HEK293T (cell line): ENCODE measurements around the gene TTLL3.

Experiments used
- CTCF ChIA-PET: fragments of 350-600 bp; formaldehyde crosslinking; extraction: SDS; loops from one replicate; lab custom pipeline; 2021; ENCODE audit warnings: antibody characterized with exemption, inconsistent platforms; lab: Yijun Ruan, JAX
- POLR2A ChIA-PET: fragments of 350-600 bp; formaldehyde crosslinking; extraction: SDS; loops from one replicate; lab custom pipeline; 2020; ENCODE audit warnings: antibody characterized with exemption, inconsistent platforms; lab: Yijun Ruan, JAX
- DNase-seq: peaks from one replicate; pipeline ENCODE4 v3.0.0; 2012; ENCODE audit warnings: mixed read lengths; ENCODE audit errors: extremely low spot score
- ARNT ChIP-seq: fragments of 450-650 bp; IDR thresholded peaks from 2 replicates; pipeline ENCODE4 v1.6.1; 2017; ENCODE audit warnings: mild to moderate bottlenecking
- BHLHE40 ChIP-seq: fragments of 450-650 bp; IDR thresholded peaks from 2 replicates; pipeline ENCODE4 v1.6.1; 2016; ENCODE audit warnings: mild to moderate bottlenecking, moderate library complexity, borderline replicate concordance
- CTBP1 ChIP-seq: fragments of 450-650 bp; IDR thresholded peaks from 2 replicates; pipeline ENCODE4 v1.6.1; 2016; ENCODE audit warnings: borderline replicate concordance
- ELF4 ChIP-seq: fragments of 450-650 bp; IDR thresholded peaks from 2 replicates; pipeline ENCODE4 v1.6.1; 2017; ENCODE audit warnings: antibody characterized with exemption
- FOXA1 ChIP-seq: fragments of 450-650 bp; IDR thresholded peaks from 2 replicates; pipeline ENCODE4 v1.6.1; 2016; ENCODE audit warnings: mild to moderate bottlenecking
- FOXK2 ChIP-seq: fragments of 450-650 bp; IDR thresholded peaks from 2 replicates; pipeline ENCODE4 v1.6.1; 2016; ENCODE audit warnings: mild to moderate bottlenecking
- FOXM1 ChIP-seq: fragments of 450-650 bp; IDR thresholded peaks from 2 replicates; pipeline ENCODE4 v1.6.1; 2017; ENCODE audit warnings: mild to moderate bottlenecking, borderline replicate concordance
- HDGF ChIP-seq: fragments of 450-650 bp; IDR thresholded peaks from 2 replicates; pipeline ENCODE4 v1.6.1; 2017; ENCODE audit warnings: antibody characterized with exemption, borderline replicate concordance
- L3MBTL2 ChIP-seq: fragments of 450-650 bp; conservative IDR thresholded peaks from 2 replicates; pipeline ENCODE4 v1.6.1; 2016; ENCODE audit warnings: mild to moderate bottlenecking
- LEF1 ChIP-seq: fragments of 450-650 bp; IDR thresholded peaks from 2 replicates; pipeline ENCODE4 v1.6.1; 2017; ENCODE audit warnings: mild to moderate bottlenecking, borderline replicate concordance
- NFRKB ChIP-seq: fragments of 450-650 bp; IDR thresholded peaks from 2 replicates; pipeline ENCODE4 v1.6.1; 2016; ENCODE audit warnings: mild to moderate bottlenecking, moderate library complexity
- PKNOX1 ChIP-seq: fragments of 450-650 bp; IDR thresholded peaks from 2 replicates; pipeline ENCODE4 v1.6.1; 2016
- SP1 ChIP-seq: fragments of 450-650 bp; IDR thresholded peaks from 2 replicates; pipeline ENCODE4 v1.6.1; 2017
- SUZ12 ChIP-seq: fragments of 450-650 bp; IDR thresholded peaks from 2 replicates; pipeline ENCODE4 v1.6.1; 2016; ENCODE audit warnings: mild to moderate bottlenecking
- TARDBP ChIP-seq: fragments of 450-650 bp; IDR thresholded peaks from 2 replicates; pipeline ENCODE4 v1.6.1; 2016
- ZNF384 ChIP-seq: fragments of 450-650 bp; IDR thresholded peaks from 2 replicates; pipeline ENCODE4 v1.6.1; 2016

The TTLL3 gene

GRCh38 chr3:9800529-9800928 lies 9.5 kb upstream of the TTLL3 start:
- ChIA-PET POLR2A (no interaction called here), CTCF (no interaction called here)
- no peak for DNase-seq
- no peak for TF ChIP-seq PKNOX1
- TF ChIP-seq CTBP1: no peak
- no peak for TF ChIP-seq TARDBP

GRCh38 chr3:9803494-9803893 lies 6.6 kb upstream of the TTLL3 start:
- ChIA-PET CTCF (no interaction called here), POLR2A (interaction anchor here (0.9 to 1.0 kb wide), 2 partner anchors 11 to 28 kb away, joined by 3 read pairs; partner anchors contain the start of gene ARPC4)
- TF ChIP-seq ZNF384 (no peak), FOXM1 (no peak), NFRKB (no peak), SUZ12 (no peak)
- DNase-seq: no peak

- ChIA-PET CTCF (interaction anchor here (0.5 kb wide), 1 partner anchor 315 kb away, joined by 4 read pairs; no protein-coding TSS in a partner anchor), POLR2A (interaction anchor here (1.2 to 4.3 kb wide), 2 partner anchors 11 to 12 kb away, joined by 3 to 14 read pairs; partner anchors contain the start of genes ARPC4 and TADA3)
- no peak for DNase-seq
- TF ChIP-seq BHLHE40 (no peak), FOXK2 (no peak), ELF4 (no peak), ARNT (no peak), LEF1 (no peak), PKNOX1 (no peak), HDGF (no peak), NFRKB (no peak), CTBP1 (no peak), TARDBP (no peak), FOXA1 (no peak), FOXM1 (no peak), L3MBTL2 (no peak), ZNF384 (no peak), SUZ12 (no peak)
Observed at GRCh38 chr3:9804996-9805395, 5.1 kb upstream of the TTLL3 start.

- DNase-seq: no peak
- TF ChIP-seq SUZ12 (no peak), FOXA1 (no peak), ELF4 (no peak), FOXM1 (no peak), PKNOX1 (no peak), CTBP1 (no peak), LEF1 (no peak), FOXK2 (no peak), TARDBP (no peak), HDGF (no peak), NFRKB (no peak), ARNT (no peak), SP1 (no peak), ZNF384 (no peak), BHLHE40 (no peak), L3MBTL2 (no peak)
- POLR2A ChIA-PET: interaction anchor here (1.8 to 4.3 kb wide), 2 partner anchors 10 to 13 kb away, joined by 4 to 14 read pairs; partner anchors contain the start of genes ARPC4 and TADA3
- CTCF ChIA-PET: no interaction called here
Observed at GRCh38 chr3:9806137-9806536, 3.9 kb upstream of the TTLL3 start.

- ChIA-PET CTCF (no interaction called here), POLR2A (interaction anchor here (1.8 to 4.3 kb wide), 2 partner anchors 11 to 14 kb away, joined by 4 to 14 read pairs; partner anchors contain the start of genes ARPC4 and TADA3)
- DNase-seq: no peak
- TF ChIP-seq BHLHE40 (no peak), FOXK2 (no peak), FOXA1 (no peak), LEF1 (no peak), L3MBTL2 (no peak), FOXM1 (no peak), SUZ12 (no peak), ELF4 (no peak), HDGF (no peak), CTBP1 (no peak), TARDBP (no peak), ARNT (no peak), SP1 (no peak), ZNF384 (no peak)
Observed at GRCh38 chr3:9806688-9807589, 3.1 kb upstream of the TTLL3 start.

GRCh38 chr3:9807981-9808344 lies 2.1 kb upstream of the TTLL3 start:
- DNase-seq: no peak
- POLR2A ChIA-PET: interaction anchor here (4.3 kb wide), 1 partner anchor 15 kb away, joined by 14 read pairs; the partner anchor contains the start of genes ARPC4 and TADA3
- TF ChIP-seq ZNF384 (no peak), ARNT (no peak), FOXM1 (no peak), BHLHE40 (no peak), ELF4 (no peak), TARDBP (no peak), PKNOX1 (no peak), CTBP1 (no peak), SP1 (no peak), L3MBTL2 (no peak), NFRKB (no peak), HDGF (no peak), FOXK2 (no peak), SUZ12 (no peak), LEF1 (no peak), FOXA1 (no peak)
- CTCF ChIA-PET: interaction anchor here (0.7 kb wide), 1 partner anchor 434 kb away, joined by 3 read pairs; no protein-coding TSS in a partner anchor
